ENCODE data around the gene IMPA2. TPM values are rescaled to one million over a fixed set of nuclear protein-coding genes. Genes with fewer than 3 reads are reported as not detected.

IMPA2 gene
- total and polyA plus RNA-seq, 2 of the 8 experiments (the other 6 are each of a cell fraction or from before 2014, with no cell fraction given), result 102 to 140 TPM

- TF ChIP-seq ATF2 (IDR thresholded peaks at IDR 0.05; ENCODE audit: low read length) (no peak), SAP30 (IDR thresholded peaks at IDR 0.05; ENCODE audit: insufficient read depth, insufficient replicate concordance, low read length) (no peak), JUN (IDR thresholded peaks at IDR 0.05; ENCODE audit: low read depth, low read length) (no peak), CHD1 (IDR thresholded peaks at IDR 0.05; ENCODE audit: low read depth, low read length) (no peak), CEBPB (IDR thresholded peaks at IDR 0.05; ENCODE audit: low read depth, low read length) (no peak), FOSL1 (IDR thresholded peaks at IDR 0.05; ENCODE audit: insufficient read depth, low read depth, low read length) (no peak)
Observed at GRCh38 chr18:11951390-11951851, 29.9 kb upstream of the IMPA2 start (continued).

All from H1 (cell line).